Panc1 (cell line): ENCODE data around the gene CSH2. TPM values are rescaled to one million over a fixed set of nuclear protein-coding genes. Genes with fewer than 3 reads are reported as not detected.
"Not testable (repeated sequence)": the region's sequence is repeated elsewhere in the genome, so short reads cannot be mapped to it uniquely, and the experiment has no call there.

Experiments used
- ATAC-seq: fragments of 200-7000 bp; cut with Tn5 transposase; 2 replicates; pipeline ENCODE4 v1.9.1; 2020; ENCODE audit warnings: mild to moderate bottlenecking, moderate library complexity
- BruUV-seq: library from RNA; stranded (reverse); fragments of 400-500 nt; replicated peaks from 2 replicates; lab custom pipeline; 2021; lab: Mats Ljungman, UMichigan
- CTCF ChIA-PET: fragments of 300-600 bp; sonication (Branson Sonifier 250); formaldehyde crosslinking; loops from one replicate; lab custom pipeline; 2022; ENCODE audit warnings: antibody characterized with exemption; lab: Charles Lee
- POLR2A ChIA-PET: fragments of 300-600 bp; sonication (Branson Sonifier 250); formaldehyde crosslinking; loops from one replicate; lab custom pipeline; 2022; ENCODE audit warnings: antibody characterized with exemption; lab: Charles Lee
- DNase-seq: peaks from one replicate; pipeline ENCODE4 v3.0.0-alpha.2; 2010; ENCODE audit warnings: low read depth, low spot score
- H3K27ac ChIP-seq: 2 replicates; pipeline ENCODE4 v1.5.1; 2011; ENCODE audit warnings: mild to moderate bottlenecking, low read length, inconsistent platforms
- H3K27me3 ChIP-seq: fragments of 200-500 bp; sonication (Bioruptor generic); 2 replicates; pipeline ENCODE4 v1.6.0; 2014; ENCODE audit warnings: low read length, inconsistent platforms; ENCODE audit not compliant: control insufficient read depth, insufficient read depth
- H3K36me3 ChIP-seq: fragments of 200-500 bp; sonication (Bioruptor generic); 2 replicates; pipeline ENCODE4 v1.5.1; 2014; ENCODE audit warnings: inconsistent platforms, mild to moderate bottlenecking, low read length, moderate library complexity; ENCODE audit not compliant: control insufficient read depth, insufficient read depth
- H3K4me1 ChIP-seq: 2 replicates; pipeline ENCODE4 v1.5.1; 2011; ENCODE audit warnings: inconsistent platforms, mild to moderate bottlenecking, low read length, moderate library complexity; ENCODE audit not compliant: control insufficient read depth, insufficient read depth
- H3K4me3 ChIP-seq, 2 experiments: 2 replicates each; pipeline ENCODE4 v1.5.1; 2011 to 2012; ENCODE audit warnings: low read depth in 2 of 2, low read length in 2 of 2, mild to moderate bottlenecking in 2 of 2, inconsistent platforms in 1 of 2, moderate library complexity in 1 of 2
- H3K9me3 ChIP-seq: fragments of 200-500 bp; sonication (Bioruptor generic); 2 replicates; pipeline ENCODE4 v1.5.1; 2014; ENCODE audit warnings: low read depth, mild to moderate bottlenecking, inconsistent platforms, low read length, moderate library complexity; ENCODE audit not compliant: control insufficient read depth, insufficient read depth
- POLR2AphosphoS5 ChIP-seq: IDR thresholded peaks from 2 replicates; pipeline ENCODE4 v1.6.1; 2012; ENCODE audit warnings: mild to moderate bottlenecking, low read depth, low read length, moderate library complexity
- SIN3A ChIP-seq: IDR thresholded peaks from 2 replicates; pipeline ENCODE4 v1.6.1; 2012; ENCODE audit warnings: low read depth, mild to moderate bottlenecking, low read length, moderate library complexity, borderline replicate concordance; ENCODE audit not compliant: insufficient read depth
- TCF7L2 ChIP-seq: IDR thresholded peaks from 2 replicates; pipeline ENCODE4 v1.6.1; 2011; ENCODE audit warnings: mild to moderate bottlenecking, low read depth, low read length, inconsistent platforms
- in situ Hi-C: cut with HindIII; loops from 2 replicates; pipeline ENCODE4 v1.10.0; 2016; ENCODE audit warnings: low sequenced_read_pairs, low pct_unique_long_range_greater_than_20kb
- intact Hi-C: fragments of 100-400 bp; cut with micrococcal nuclease; formaldehyde crosslinking; loops from one replicate; pipeline ENCODE4 v1.10.0; 2022; ENCODE audit not compliant: unreplicated experiment
- total RNA-seq: library from RNA; stranded (reverse); gene quantifications from one replicate; pipeline ENCODE4 v1.2.1, GENCODE V29; 2021; ENCODE audit not compliant: unreplicated experiment
- TF ChIP-seq, protein P1 (sequence below): fragments of 450-650 bp; IDR thresholded peaks from 2 replicates; pipeline ENCODE4 v1.5.1; 2017; ENCODE audit warnings: mild to moderate bottlenecking
- TF ChIP-seq, protein P2 (sequence below), 2 experiments: IDR thresholded peaks; 2 replicates each; pipeline ENCODE4 v1.6.1; 2011 to 2012; ENCODE audit warnings: low read depth in 2 of 2, control low read depth in 1 of 2, low read length in 1 of 2, mild to moderate bottlenecking in 1 of 2, moderate library complexity in 1 of 2; ENCODE audit not compliant: insufficient read depth in 1 of 2

CSH2 gene
- total RNA-seq, 1 experiment from 2014 or later: not detected

DNA sequence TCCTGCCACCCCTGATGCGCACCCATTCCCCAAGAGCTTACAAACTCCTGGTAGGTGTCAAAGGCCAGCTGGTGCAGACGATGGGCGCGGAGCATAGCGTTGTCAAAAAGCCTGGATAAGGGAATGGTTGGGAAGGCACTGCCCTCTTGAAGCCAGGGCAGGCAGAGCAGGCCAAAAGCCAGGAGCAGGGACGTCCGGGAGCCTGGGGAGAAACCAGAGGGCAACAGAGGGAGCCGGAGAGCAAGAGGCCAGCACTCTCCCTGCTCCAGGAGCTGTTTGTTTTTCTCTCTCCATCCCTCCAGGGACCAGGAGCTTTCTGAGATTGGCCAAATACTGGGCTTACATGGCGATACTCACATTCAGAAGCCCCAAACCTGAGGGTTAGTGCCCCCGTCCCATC is 44.8 kb upstream of the CSH2 start:
- POLR2A ChIA-PET: no interaction called here
- H3K9me3 ChIP-seq: no peaks in the 10 kb centered on the region
- ATAC-seq: no peak
- no peak overlapping the region for H3K4me3 ChIP-seq
- CTCF ChIA-PET: interaction anchor here (1.0 to 2.9 kb wide), 5 partner anchors 17 to 215 kb away, joined by 3 to 14 read pairs (median 3); partner anchors contain the start of gene ERN1
- no peaks in the 10 kb centered on the region for H3K4me1 ChIP-seq
- DNase-seq: no peak
- in situ Hi-C loops (no loop called here), intact Hi-C loops (loop anchor here (10.0 kb wide), 3 partner anchors 76 to 216 kb away; partner anchors contain the start of genes ERN1, ICAM2 and PRR29)
- H3K27me3 ChIP-seq: no peaks in the 10 kb centered on the region
- no peaks in the 10 kb centered on the region for H3K36me3 ChIP-seq
- TF ChIP-seq SIN3A (no peak), TCF7L2 (no peak), POLR2AphosphoS5 (no peak)
- TF ChIP-seq, protein P1, sequence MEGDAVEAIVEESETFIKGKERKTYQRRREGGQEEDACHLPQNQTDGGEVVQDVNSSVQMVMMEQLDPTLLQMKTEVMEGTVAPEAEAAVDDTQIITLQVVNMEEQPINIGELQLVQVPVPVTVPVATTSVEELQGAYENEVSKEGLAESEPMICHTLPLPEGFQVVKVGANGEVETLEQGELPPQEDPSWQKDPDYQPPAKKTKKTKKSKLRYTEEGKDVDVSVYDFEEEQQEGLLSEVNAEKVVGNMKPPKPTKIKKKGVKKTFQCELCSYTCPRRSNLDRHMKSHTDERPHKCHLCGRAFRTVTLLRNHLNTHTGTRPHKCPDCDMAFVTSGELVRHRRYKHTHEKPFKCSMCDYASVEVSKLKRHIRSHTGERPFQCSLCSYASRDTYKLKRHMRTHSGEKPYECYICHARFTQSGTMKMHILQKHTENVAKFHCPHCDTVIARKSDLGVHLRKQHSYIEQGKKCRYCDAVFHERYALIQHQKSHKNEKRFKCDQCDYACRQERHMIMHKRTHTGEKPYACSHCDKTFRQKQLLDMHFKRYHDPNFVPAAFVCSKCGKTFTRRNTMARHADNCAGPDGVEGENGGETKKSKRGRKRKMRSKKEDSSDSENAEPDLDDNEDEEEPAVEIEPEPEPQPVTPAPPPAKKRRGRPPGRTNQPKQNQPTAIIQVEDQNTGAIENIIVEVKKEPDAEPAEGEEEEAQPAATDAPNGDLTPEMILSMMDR: no peak; the same call in 1 of the 2 replicates
- TF ChIP-seq, protein P2, sequence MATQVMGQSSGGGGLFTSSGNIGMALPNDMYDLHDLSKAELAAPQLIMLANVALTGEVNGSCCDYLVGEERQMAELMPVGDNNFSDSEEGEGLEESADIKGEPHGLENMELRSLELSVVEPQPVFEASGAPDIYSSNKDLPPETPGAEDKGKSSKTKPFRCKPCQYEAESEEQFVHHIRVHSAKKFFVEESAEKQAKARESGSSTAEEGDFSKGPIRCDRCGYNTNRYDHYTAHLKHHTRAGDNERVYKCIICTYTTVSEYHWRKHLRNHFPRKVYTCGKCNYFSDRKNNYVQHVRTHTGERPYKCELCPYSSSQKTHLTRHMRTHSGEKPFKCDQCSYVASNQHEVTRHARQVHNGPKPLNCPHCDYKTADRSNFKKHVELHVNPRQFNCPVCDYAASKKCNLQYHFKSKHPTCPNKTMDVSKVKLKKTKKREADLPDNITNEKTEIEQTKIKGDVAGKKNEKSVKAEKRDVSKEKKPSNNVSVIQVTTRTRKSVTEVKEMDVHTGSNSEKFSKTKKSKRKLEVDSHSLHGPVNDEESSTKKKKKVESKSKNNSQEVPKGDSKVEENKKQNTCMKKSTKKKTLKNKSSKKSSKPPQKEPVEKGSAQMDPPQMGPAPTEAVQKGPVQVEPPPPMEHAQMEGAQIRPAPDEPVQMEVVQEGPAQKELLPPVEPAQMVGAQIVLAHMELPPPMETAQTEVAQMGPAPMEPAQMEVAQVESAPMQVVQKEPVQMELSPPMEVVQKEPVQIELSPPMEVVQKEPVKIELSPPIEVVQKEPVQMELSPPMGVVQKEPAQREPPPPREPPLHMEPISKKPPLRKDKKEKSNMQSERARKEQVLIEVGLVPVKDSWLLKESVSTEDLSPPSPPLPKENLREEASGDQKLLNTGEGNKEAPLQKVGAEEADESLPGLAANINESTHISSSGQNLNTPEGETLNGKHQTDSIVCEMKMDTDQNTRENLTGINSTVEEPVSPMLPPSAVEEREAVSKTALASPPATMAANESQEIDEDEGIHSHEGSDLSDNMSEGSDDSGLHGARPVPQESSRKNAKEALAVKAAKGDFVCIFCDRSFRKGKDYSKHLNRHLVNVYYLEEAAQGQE (IDR thresholded peaks at IDR 0.05; ENCODE audit: insufficient read depth in 1 of 2, low read depth in 2 of 2, low read length in 1 of 2): no peak
- no TSS peak for BruUV-seq
- no peak overlapping the region for H3K27ac ChIP-seq

DNA sequence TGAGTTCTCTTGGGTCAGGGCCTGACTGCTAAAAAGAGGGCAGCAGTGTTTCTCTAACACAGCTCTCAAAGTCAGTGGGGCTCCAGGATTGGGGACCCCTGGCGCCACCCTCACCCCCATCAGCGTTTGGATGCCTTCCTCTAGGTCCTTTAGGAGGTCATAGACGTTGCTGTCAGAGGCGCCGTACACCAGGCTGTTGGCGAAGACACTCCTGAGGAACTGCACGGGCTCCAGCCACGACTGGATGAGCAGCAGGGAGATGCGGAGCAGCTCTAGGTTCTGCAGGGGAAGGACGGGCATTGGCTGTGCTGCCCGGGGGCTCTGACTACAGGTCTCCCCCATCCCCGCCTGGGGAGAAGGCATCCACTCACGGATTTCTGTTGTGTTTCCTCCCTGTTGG is 44.2 kb upstream of the CSH2 start:
- TF ChIP-seq POLR2AphosphoS5 (no peak), TCF7L2 (no peak), SIN3A (no peak)
- TF ChIP-seq, protein P1: no peak
- TF ChIP-seq, protein P2 (IDR thresholded peaks at IDR 0.05; ENCODE audit: insufficient read depth in 1 of 2, low read depth in 2 of 2, low read length in 1 of 2): no peak
- H3K27me3 ChIP-seq: no peaks in the 10 kb centered on the region
- no peaks in the 10 kb centered on the region for H3K4me1 ChIP-seq
- intact Hi-C loops (loop anchor here (10.0 kb wide), 3 partner anchors 77 to 217 kb away; partner anchors contain the start of genes ERN1, ICAM2 and PRR29), in situ Hi-C loops (no loop called here)
- ATAC-seq (no peak), DNase-seq (no peak)
- BruUV-seq: no TSS peak
- ChIA-PET POLR2A (no interaction called here), CTCF (interaction anchor here (1.1 to 2.9 kb wide), 3 partner anchors 18 to 216 kb away, joined by 3 to 14 read pairs (median 4); no protein-coding TSS in a partner anchor)
- no peak overlapping the region for H3K4me3 ChIP-seq
- no peaks in the 10 kb centered on the region for H3K9me3 ChIP-seq
- H3K27ac ChIP-seq: no peak overlapping the region
- H3K36me3 ChIP-seq: no peaks in the 10 kb centered on the region

DNA sequence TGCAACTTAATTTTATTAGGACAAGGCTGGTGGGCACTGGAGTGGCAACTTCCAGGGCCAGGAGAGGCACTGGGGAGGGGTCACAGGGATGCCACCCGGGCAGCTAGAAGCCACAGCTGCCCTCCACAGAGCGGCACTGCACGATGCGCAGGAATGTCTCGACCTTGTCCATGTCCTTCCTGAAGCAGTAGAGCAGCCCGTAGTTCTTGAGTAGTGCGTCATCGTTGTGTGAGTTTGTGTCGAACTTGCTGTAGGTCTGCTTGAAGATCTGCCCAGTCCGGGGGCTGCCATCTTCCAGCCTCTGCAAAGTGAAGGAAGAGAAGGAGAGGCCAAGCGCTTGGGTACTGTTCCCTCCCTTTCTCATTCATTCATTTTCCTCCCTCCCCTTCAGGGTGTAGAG is 43.7 kb upstream of the CSH2 start:
- H3K4me1 ChIP-seq, ATAC-seq, BruUV-seq, H3K36me3 ChIP-seq, POLR2A ChIA-PET, H3K4me3 ChIP-seq, H3K9me3 ChIP-seq, H3K27me3 ChIP-seq, DNase-seq, H3K27ac ChIP-seq, in situ Hi-C loops: not testable (repeated sequence)
- CTCF ChIA-PET: interaction anchor here (1.1 kb wide), 1 partner anchor 18 kb away, joined by 3 read pairs; no protein-coding TSS in a partner anchor
- intact Hi-C loops: loop anchor here (10.0 kb wide), 3 partner anchors 78 to 218 kb away; partner anchors contain the start of genes ERN1, ICAM2 and PRR29
